Fibroblast of lung (primary cell): Measurements from ENCODE around the gene SYS1. TPM values are rescaled to one million over a fixed set of nuclear protein-coding genes. Genes with fewer than 3 reads are reported as not detected.

Experiments used
- DNase-seq, 2 donors: peaks; one replicate each; pipeline versions ENCODE4 v3.0.0 to v3.0.0-alpha.2; 2010; ENCODE audit warnings: low read depth in 2 of 2
- H2AFZ ChIP-seq: 2 replicates; pipeline ENCODE4 v1.5.1; 2012; ENCODE audit warnings: low read length, control low read depth, inconsistent platforms
- H3K27ac ChIP-seq: 2 replicates; pipeline ENCODE4 v1.5.1; 2011; ENCODE audit warnings: low read length, control low read depth; ENCODE audit not compliant: insufficient read depth
- H3K27me3 ChIP-seq: 2 replicates; pipeline ENCODE4 v1.5.1; 2011; ENCODE audit warnings: mild to moderate bottlenecking, low read length; ENCODE audit not compliant: control insufficient read depth, insufficient read depth
- H3K36me3 ChIP-seq: 2 replicates; pipeline ENCODE4 v1.5.1; 2011; ENCODE audit warnings: low read length; ENCODE audit not compliant: control insufficient read depth, insufficient read depth
- H3K4me1 ChIP-seq: 2 replicates; pipeline ENCODE4 v1.5.1; 2011; ENCODE audit warnings: low read length; ENCODE audit not compliant: control insufficient read depth, insufficient read depth; ENCODE audit errors: extremely low read depth
- H3K4me2 ChIP-seq: 2 replicates; pipeline ENCODE4 v1.5.1; 2011; ENCODE audit warnings: low read length, control low read depth; ENCODE audit not compliant: insufficient read depth; ENCODE audit errors: extremely low read depth
- H3K4me3 ChIP-seq, 4 experiments: fragments of 200-600 bp in 1 of 4; sonication (generic) in 1 of 4; replicated peaks in 1 of 4; 2 replicates each; pipeline ENCODE4 v1.5.1; 2011 to 2016; ENCODE audit warnings: low read length in 4 of 4, low read depth in 3 of 4, mild to moderate bottlenecking in 3 of 4, control low read depth in 2 of 4, inconsistent platforms in 1 of 4, mixed read lengths in 1 of 4; ENCODE audit not compliant: insufficient read depth in 1 of 4; ENCODE audit errors: control extremely low read depth in 1 of 4
- H3K79me2 ChIP-seq: 2 replicates; pipeline ENCODE4 v1.5.1; 2012; ENCODE audit warnings: mild to moderate bottlenecking, low read length, inconsistent platforms; ENCODE audit not compliant: control insufficient read depth, insufficient read depth
- H3K9ac ChIP-seq: 2 replicates; pipeline ENCODE4 v1.5.1; 2011; ENCODE audit warnings: mild to moderate bottlenecking, low read length, control low read depth; ENCODE audit not compliant: insufficient read depth
- H3K9me3 ChIP-seq: 2 replicates; pipeline ENCODE4 v1.5.1; 2012; ENCODE audit warnings: low read depth, low read length; ENCODE audit not compliant: control insufficient read depth, insufficient read depth
- H4K20me1 ChIP-seq: 2 replicates; pipeline ENCODE4 v1.5.1; 2011; ENCODE audit warnings: low read length; ENCODE audit not compliant: control insufficient read depth, insufficient read depth; ENCODE audit errors: extremely low read depth
- CTCF ChIP-seq, 2 donors: IDR thresholded peaks in 1 of 2; conservative IDR thresholded peaks in 1 of 2; 1 replicate in 1 of 2; 2 replicates in 1 of 2; pipeline ENCODE4 v1.5.1; 2011 to 2012; ENCODE audit warnings: low read length in 2 of 2, control low read depth in 1 of 2, inconsistent platforms in 1 of 2, low read depth in 1 of 2, mild to moderate bottlenecking in 1 of 2
- EZH2 ChIP-seq: IDR thresholded peaks from 2 replicates; pipeline ENCODE4 v1.5.1; 2012; ENCODE audit warnings: low read length, control low read depth, mild to moderate bottlenecking; ENCODE audit errors: missing control alignments
- polyA plus RNA-seq, 2 donors: library from polyadenylated mRNA; depleted of rRNA in 1 of 2; stranded (reverse) in 1 of 2; unstranded in 1 of 2; fragments of >200 nt; gene quantifications; 2 replicates each; pipeline ENCODE4 v1.2.1, GENCODE V29; 2011 to 2012; ENCODE audit warnings: missing spikeins in 1 of 2
- total RNA-seq: library from RNA; depleted of rRNA; stranded (reverse); fragments of >200 nt; gene quantifications from 2 replicates; pipeline ENCODE4 v1.2.1, GENCODE V29; 2014

Gene SYS1
- total and polyA plus RNA-seq, 2 donors (not counting 1 experiment from before 2014, with no cell fraction given) = 20.5 to 23.4 TPM

DNA sequence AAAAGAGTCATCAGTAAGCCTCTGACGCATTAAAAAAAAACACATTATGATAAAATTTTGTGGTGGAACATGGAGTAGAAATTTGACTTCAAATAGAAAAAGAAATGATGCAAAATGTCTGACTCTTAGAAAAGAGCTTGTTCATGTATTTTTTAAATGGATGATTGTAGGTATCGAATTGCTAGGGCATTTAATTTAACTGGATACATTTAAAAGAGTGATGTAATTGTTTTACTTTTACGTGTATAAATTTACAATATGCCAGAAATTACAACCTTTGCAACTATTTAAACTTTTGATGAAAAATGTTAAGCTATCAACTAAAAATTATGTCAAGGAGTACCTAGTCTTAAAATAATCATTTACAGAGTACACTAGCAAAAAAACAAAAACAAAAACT is 10.2 kb upstream of the SYS1 start:
- Histone ChIP-seq H4K20me1 (no peaks in the 10 kb centered on the region), H3K27me3 (no peaks in the 10 kb centered on the region), H3K79me2 (peaks cover 5% of the 10 kb centered on the region), H3K4me3 (no peak overlapping the region), H3K9ac (no peak overlapping the region), H3K27ac (no peak overlapping the region), H3K36me3 (no peaks in the 10 kb centered on the region), H3K4me2 (no peak overlapping the region), H3K4me1 (peaks cover 13% of the 10 kb centered on the region), H2AFZ (no peak overlapping the region), H3K9me3 (no peaks in the 10 kb centered on the region)
- TF ChIP-seq CTCF (conservative IDR thresholded peaks at IDR 0.05 in 1 of 2, IDR thresholded peaks at IDR 0.05 in 1 of 2; ENCODE audit: low read depth in 1 of 2, low read length in 2 of 2) (no peak), EZH2 (no peak)
- no peak for DNase-seq

GRCh38 chr20:45353746-45354145 is 9.2 kb upstream of the SYS1 start:
- TF ChIP-seq CTCF (conservative IDR thresholded peaks at IDR 0.05 in 1 of 2, IDR thresholded peaks at IDR 0.05 in 1 of 2; ENCODE audit: low read depth in 1 of 2, low read length in 2 of 2) (no peak), EZH2 (no peak)
- H4K20me1 ChIP-seq = no peaks in the 10 kb centered on the region
- no peaks in the 10 kb centered on the region for H3K79me2 ChIP-seq
- H2AFZ ChIP-seq = no peak overlapping the region
- no peaks in the 10 kb centered on the region for H3K36me3 ChIP-seq
- H3K27ac ChIP-seq = no peak overlapping the region
- no peak overlapping the region for H3K9ac ChIP-seq
- no peaks in the 10 kb centered on the region for H3K27me3 ChIP-seq
- no peak overlapping the region for H3K4me3 ChIP-seq
- H3K4me2 ChIP-seq = no peak overlapping the region
- peaks cover 23% of the 10 kb centered on the region for H3K4me1 ChIP-seq
- H3K9me3 ChIP-seq = no peaks in the 10 kb centered on the region
- no peak for DNase-seq

- peak; percentile 39 to 95 for DNase-seq
- no peaks in the 10 kb centered on the region for H3K27me3 ChIP-seq
- H3K27ac ChIP-seq = peak overlapping the region; percentile 31
Measured at GRCh38 chr20:45354423-45355208, 8.3 kb upstream of the SYS1 start.

More at GRCh38 chr20:45354423-45355208, 8.3 kb upstream of the SYS1 start:
- Histone ChIP-seq H3K4me2 (peak overlapping the region; percentile 82), H3K9ac (no peak overlapping the region), H3K9me3 (no peaks in the 10 kb centered on the region), H3K36me3 (no peaks in the 10 kb centered on the region), H3K4me3 (no peak overlapping the region), H4K20me1 (no peaks in the 10 kb centered on the region), H2AFZ (no peak overlapping the region), H3K79me2 (no peaks in the 10 kb centered on the region), H3K4me1 (peaks cover 31% of the 10 kb centered on the region)
- TF ChIP-seq CTCF (conservative IDR thresholded peaks at IDR 0.05 in 1 of 2, IDR thresholded peaks at IDR 0.05 in 1 of 2; ENCODE audit: low read depth in 1 of 2, low read length in 2 of 2) (no peak), EZH2 (no peak)
